Measurements from ENCODE around the gene ERP27.

GRCh38 chr12:14937689-14938088, 648 bp downstream of the ERP27 start:
- TF ChIP-seq, protein P1, sequence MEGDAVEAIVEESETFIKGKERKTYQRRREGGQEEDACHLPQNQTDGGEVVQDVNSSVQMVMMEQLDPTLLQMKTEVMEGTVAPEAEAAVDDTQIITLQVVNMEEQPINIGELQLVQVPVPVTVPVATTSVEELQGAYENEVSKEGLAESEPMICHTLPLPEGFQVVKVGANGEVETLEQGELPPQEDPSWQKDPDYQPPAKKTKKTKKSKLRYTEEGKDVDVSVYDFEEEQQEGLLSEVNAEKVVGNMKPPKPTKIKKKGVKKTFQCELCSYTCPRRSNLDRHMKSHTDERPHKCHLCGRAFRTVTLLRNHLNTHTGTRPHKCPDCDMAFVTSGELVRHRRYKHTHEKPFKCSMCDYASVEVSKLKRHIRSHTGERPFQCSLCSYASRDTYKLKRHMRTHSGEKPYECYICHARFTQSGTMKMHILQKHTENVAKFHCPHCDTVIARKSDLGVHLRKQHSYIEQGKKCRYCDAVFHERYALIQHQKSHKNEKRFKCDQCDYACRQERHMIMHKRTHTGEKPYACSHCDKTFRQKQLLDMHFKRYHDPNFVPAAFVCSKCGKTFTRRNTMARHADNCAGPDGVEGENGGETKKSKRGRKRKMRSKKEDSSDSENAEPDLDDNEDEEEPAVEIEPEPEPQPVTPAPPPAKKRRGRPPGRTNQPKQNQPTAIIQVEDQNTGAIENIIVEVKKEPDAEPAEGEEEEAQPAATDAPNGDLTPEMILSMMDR (IDR thresholded peaks at IDR 0.05; ENCODE audit: low read length) = peak; percentile 60
- TF ChIP-seq EZH2phosphoT487 (IDR thresholded peaks at IDR 0.05; ENCODE audit: low read length) = no peak
- no peak for TF ChIP-seq EZH2 (optimal IDR thresholded peaks at IDR 0.05; ENCODE audit: low read depth, low read length)

Measured in MM.1S (cell line).